Esophagus muscularis mucosa (tissue), 4 donors: ENCODE data around the gene CCDC92. TPM values are rescaled to one million over a fixed set of nuclear protein-coding genes. Genes with fewer than 3 reads are reported as not detected.
A peak's percentile ranks its signal among the peaks of the same experiment; 100 is the strongest.

Source experiments
- DNase-seq: peaks from one replicate; pipeline ENCODE4 v3.0.0-alpha.2; 2017; ENCODE audit errors: extremely low spot score
- H3K27ac ChIP-seq, 4 donors: fragments of 200-600 bp; sonication (generic); replicated peaks in 1 of 4; 1 replicate in 3 of 4; 2 replicates in 1 of 4; pipeline ENCODE4 v1.5.1; 2016 to 2019; ENCODE audit warnings: mild to moderate bottlenecking in 1 of 4
- H3K27me3 ChIP-seq, 4 donors: fragments of 200-600 bp; sonication (generic); one replicate each; pipeline versions ENCODE4 v1.5.1 to v1.6.0; 2016 to 2019
- H3K36me3 ChIP-seq, 4 donors: fragments of 200-600 bp; sonication (generic); one replicate each; pipeline ENCODE4 v1.5.1; 2016 to 2019
- H3K4me1 ChIP-seq, 4 donors: fragments of 200-600 bp; sonication (generic); one replicate each; pipeline ENCODE4 v1.5.1; 2016 to 2019
- H3K4me3 ChIP-seq, 4 donors: fragments of 200-600 bp; sonication (generic); 1 replicate in 2 of 4; 2 replicates in 2 of 4; pipeline ENCODE4 v1.5.1; 2016 to 2019; ENCODE audit warnings: mild to moderate bottlenecking in 4 of 4, moderate library complexity in 1 of 4
- H3K9me3 ChIP-seq, 4 donors: fragments of 200-600 bp; sonication (generic); 1 replicate in 3 of 4; 2 replicates in 1 of 4; pipeline ENCODE4 v1.5.1; 2016 to 2019
- EP300 ChIP-seq: sonication (generic); formaldehyde crosslinking; IDR thresholded peaks from one replicate; pipeline ENCODE4 v1.6.1; 2017; ENCODE audit warnings: antibody characterized with exemption
- POLR2A ChIP-seq: fragments of 450-650 bp; IDR thresholded peaks from one replicate; pipeline ENCODE4 v1.6.1; 2017; ENCODE audit warnings: antibody characterized with exemption, moderate library complexity, mild to moderate bottlenecking, low read depth
- POLR2AphosphoS5 ChIP-seq, 2 donors: sonication (generic); formaldehyde crosslinking; IDR thresholded peaks; one replicate each; pipeline ENCODE4 v1.6.1; 2017; ENCODE audit warnings: antibody characterized with exemption in 2 of 2
- WGBS: methylation state at CpG from one replicate; pipeline ENCODE4 v1.1.5; 2018; 5-methylcytosine and 5-hydroxymethylcytosine counted together
- intact Hi-C: fragments of 100-400 bp; cut with DNase I; formaldehyde crosslinking; loops from one replicate; pipeline ENCODE4 v1.15.1; 2023
- total RNA-seq, 4 donors: library from RNA; depleted of rRNA; stranded (reverse); fragments of >200 nt; gene quantifications; one replicate each; pipeline versions ENCODE4 v1.1.0 to v1.2.1, GENCODE V29; 2016
- TF ChIP-seq, protein P1 (sequence below), 3 experiments: fragments of 200-600 bp in 2 of 3; fragments of 450-650 bp in 1 of 3; sonication (generic) in 2 of 3; IDR thresholded peaks; one replicate each; pipeline ENCODE4 v1.5.1; 2017 to 2019; ENCODE audit warnings: antibody characterized with exemption in 3 of 3, mild to moderate bottlenecking in 2 of 3, moderate library complexity in 1 of 3

The CCDC92 gene
- total RNA-seq, 4 donors from 2014 or later, result 42.2 to 66.3 (median 54.1) TPM

DNA sequence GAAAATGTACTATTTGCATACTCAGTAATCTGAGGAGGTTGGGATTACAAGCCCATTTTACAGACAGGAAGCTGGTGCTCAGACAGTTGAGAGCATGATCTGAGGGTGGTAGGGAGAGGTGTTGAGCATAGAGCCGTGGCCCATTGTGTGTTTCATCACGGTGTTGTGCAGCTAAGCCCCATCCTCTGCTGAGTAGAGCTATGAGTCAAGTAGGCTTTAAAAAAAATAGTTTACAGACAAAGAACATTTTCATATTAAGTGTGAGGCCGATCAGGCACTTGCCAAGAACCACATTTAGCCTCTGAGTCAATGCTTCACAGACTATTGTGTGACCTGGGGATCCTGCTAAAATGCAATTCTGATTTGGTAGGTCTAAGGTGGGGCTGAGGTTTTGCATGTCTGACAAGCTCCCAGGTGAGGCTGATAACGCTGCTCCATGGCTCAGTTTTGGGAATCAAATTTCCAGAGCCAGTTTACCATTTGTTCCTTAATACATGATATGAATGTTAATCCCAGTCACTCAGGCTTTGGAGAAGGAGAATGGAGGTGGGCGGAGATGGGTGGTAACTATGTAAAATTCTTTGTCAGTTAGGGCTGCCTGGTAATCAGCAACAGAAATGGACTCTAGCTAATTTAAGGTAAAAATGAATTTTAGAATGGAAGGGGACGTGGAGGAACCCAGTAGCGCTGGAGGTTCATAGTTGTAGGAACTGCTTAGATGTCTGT lies 22.6 kb upstream of the CCDC92 start:
- Histone ChIP-seq H3K36me3 (peaks cover 0 to 41% (median 18%) of the 10 kb centered on the region in 4 donors), H3K9me3 (no peaks in the 10 kb centered on the region), H3K27me3 (no peaks in the 10 kb centered on the region), H3K27ac (no peak overlapping the region), H3K4me1 (peaks cover 11 to 61% (median 29%) of the 10 kb centered on the region in 4 donors), H3K4me3 (no peak overlapping the region)
- WGBS, result 84% methylated on average over 7 of the region's 7 CpGs
- TF ChIP-seq, protein P1, sequence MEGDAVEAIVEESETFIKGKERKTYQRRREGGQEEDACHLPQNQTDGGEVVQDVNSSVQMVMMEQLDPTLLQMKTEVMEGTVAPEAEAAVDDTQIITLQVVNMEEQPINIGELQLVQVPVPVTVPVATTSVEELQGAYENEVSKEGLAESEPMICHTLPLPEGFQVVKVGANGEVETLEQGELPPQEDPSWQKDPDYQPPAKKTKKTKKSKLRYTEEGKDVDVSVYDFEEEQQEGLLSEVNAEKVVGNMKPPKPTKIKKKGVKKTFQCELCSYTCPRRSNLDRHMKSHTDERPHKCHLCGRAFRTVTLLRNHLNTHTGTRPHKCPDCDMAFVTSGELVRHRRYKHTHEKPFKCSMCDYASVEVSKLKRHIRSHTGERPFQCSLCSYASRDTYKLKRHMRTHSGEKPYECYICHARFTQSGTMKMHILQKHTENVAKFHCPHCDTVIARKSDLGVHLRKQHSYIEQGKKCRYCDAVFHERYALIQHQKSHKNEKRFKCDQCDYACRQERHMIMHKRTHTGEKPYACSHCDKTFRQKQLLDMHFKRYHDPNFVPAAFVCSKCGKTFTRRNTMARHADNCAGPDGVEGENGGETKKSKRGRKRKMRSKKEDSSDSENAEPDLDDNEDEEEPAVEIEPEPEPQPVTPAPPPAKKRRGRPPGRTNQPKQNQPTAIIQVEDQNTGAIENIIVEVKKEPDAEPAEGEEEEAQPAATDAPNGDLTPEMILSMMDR (IDR thresholded peaks at IDR 0.05), result no peak
- TF ChIP-seq EP300 (no peak), POLR2AphosphoS5 (IDR thresholded peaks at IDR 0.05) (no peak), POLR2A (no peak)
- DNase-seq, result peak; percentile 14
- intact Hi-C loops, result no loop called here

DNA sequence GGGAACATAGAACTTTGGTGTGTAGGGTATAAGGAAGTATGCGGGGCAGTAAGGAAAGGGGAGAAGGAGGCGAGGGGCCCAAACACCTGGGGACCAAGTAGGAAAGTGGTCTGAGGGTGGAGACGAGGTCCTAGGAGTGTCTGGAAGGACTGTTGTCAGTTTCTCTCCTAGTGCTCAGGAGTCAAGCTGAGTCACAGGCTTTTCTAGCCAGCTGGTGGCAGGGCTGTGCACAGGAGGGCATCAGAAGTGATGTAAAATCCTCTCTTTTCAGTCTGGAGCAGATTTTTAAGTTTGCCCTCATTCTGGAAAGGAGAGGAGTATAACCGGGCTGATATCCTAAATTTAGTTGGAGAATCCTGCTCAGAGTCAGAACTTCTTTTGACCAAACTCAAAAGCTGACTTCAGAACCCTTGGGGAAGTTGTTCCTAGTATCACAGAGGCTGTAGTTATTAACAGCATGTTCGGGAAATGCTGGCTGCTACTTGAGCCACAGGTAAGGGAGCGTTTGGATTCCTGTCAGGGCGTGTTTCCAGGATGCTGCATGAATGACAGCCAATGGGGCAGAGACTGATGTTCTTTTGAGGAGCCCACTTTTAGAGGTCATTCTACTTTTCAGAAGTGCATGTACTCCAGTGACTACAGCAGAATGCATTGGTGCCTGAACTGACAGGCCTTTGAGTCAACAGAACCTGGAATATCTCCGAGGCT lies 19.6 kb upstream of the CCDC92 start:
- intact Hi-C loops, result no loop called here
- Histone ChIP-seq H3K9me3 (no peaks in the 10 kb centered on the region), H3K4me1 (peaks cover 7 to 66% (median 25%) of the 10 kb centered on the region in 4 donors), H3K36me3 (peaks cover 5 to 46% (median 22%) of the 10 kb centered on the region in 4 donors), H3K4me3 (no peak overlapping the region), H3K27me3 (no peaks in the 10 kb centered on the region), H3K27ac (no peak overlapping the region)
- TF ChIP-seq EP300, result no peak
- TF ChIP-seq POLR2AphosphoS5 (IDR thresholded peaks at IDR 0.05), result no peak
- TF ChIP-seq, protein P1 (IDR thresholded peaks at IDR 0.05), result no peak
- no peak for TF ChIP-seq POLR2A
- DNase-seq, result peak; percentile 74
- 92% methylated on average over 7 of the region's 8 CpGs for WGBS

DNA sequence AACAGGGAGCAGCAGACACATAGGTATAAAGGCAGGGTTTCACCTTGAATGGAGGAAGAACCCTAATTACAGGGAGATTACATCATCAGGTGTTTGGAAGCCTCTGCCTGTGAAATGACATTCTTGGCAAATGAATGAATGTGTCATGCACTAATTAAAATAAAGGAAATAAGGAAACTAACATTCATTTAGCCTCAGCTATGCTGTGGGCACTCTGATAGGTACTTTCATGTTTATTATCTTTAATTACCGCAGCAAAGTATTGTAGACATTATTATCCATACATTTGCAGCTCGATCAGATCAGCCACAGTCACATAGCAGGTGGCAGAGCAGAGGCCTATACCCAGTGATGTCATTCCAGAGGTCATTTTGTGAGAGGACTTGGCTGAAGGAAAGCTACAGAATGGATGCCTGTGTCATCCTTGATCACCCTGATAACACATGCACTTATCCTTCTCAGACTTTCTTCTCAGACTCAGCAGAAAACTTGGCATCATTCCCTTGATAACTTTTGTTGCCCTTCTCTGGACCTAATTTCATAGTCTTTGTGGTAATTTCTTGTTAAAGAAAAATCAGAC lies 18.8 kb upstream of the CCDC92 start:
- DNase-seq, result peak; percentile 55
- H3K4me3 ChIP-seq, result no peak overlapping the region
- H3K4me1 ChIP-seq, result peaks cover 9 to 68% (median 24%) of the 10 kb centered on the region in 4 donors
- no peak overlapping the region for H3K27ac ChIP-seq
- no peaks in the 10 kb centered on the region for H3K9me3 ChIP-seq
- intact Hi-C loops, result no loop called here
- H3K36me3 ChIP-seq, result peaks cover 5 to 46% (median 22%) of the 10 kb centered on the region in 4 donors
- H3K27me3 ChIP-seq, result no peaks in the 10 kb centered on the region
- TF ChIP-seq POLR2A (no peak), POLR2AphosphoS5 (IDR thresholded peaks at IDR 0.05) (no peak)
- 93% methylated on average over 2 of the region's 2 CpGs for WGBS

DNA sequence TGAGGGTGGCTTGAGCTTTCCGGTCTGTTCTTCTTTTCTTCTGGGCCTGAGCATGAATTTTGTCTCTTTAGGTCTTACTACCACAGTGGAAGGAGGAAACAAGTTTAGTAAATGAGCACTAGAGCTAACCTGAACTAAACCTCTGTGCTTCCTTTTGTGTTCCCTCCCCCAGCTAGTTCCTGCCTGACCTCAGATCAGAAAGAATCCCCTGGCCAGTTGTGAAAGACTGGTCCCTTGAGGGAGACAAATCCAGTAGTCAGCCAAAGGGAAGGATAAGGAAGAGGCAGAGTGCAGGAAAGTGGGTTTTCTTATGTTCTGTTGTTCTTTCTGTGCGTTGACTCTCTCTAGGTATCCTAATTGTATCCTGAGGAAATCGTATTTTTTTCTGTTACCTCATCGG lies 17.9 kb upstream of the CCDC92 start:
- no peak overlapping the region for H3K4me3 ChIP-seq
- H3K27me3 ChIP-seq, result no peaks in the 10 kb centered on the region
- no peaks in the 10 kb centered on the region for H3K9me3 ChIP-seq
- TF ChIP-seq POLR2A (no peak), EP300 (no peak)
- TF ChIP-seq, protein P1 (IDR thresholded peaks at IDR 0.05), result no peak
- peak; percentile 60 for DNase-seq
- H3K27ac ChIP-seq, result no peak overlapping the region
- H3K36me3 ChIP-seq, result peaks cover 5 to 46% (median 22%) of the 10 kb centered on the region in 4 donors
- peaks cover 13 to 66% (median 21%) of the 10 kb centered on the region in 4 donors for H3K4me1 ChIP-seq
- 79% methylated on average over 4 of the region's 4 CpGs for WGBS
- intact Hi-C loops, result no loop called here

DNA sequence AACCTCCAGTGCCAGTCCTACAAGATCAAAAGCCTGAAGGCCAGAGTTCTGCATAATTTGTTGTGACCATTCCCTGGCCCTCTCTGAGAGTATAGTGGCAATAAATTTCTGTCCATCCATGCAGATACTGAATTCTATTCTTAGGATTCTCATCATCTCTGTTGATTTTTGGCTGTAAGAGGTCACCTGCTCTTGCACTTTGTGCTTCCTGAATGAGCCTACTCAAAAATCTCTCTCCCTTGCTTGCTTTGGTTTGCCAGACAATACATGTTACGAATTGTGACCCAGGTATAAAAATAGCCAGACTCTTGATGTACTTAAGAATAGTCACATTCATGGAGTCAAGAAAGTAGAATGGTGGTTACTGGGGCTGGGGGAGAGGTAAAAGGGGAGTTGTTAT lies 17.1 kb upstream of the CCDC92 start:
- H3K27me3 ChIP-seq, result no peaks in the 10 kb centered on the region
- peaks cover 13 to 59% (median 18%) of the 10 kb centered on the region in 4 donors for H3K4me1 ChIP-seq
- H3K27ac ChIP-seq, result no peak overlapping the region
- no peaks in the 10 kb centered on the region for H3K9me3 ChIP-seq
- 92% methylated on average over 1 of the region's 1 CpG for WGBS
- no peak for TF ChIP-seq EP300
- no peak for TF ChIP-seq POLR2A
- DNase-seq, result peak; percentile 19
- intact Hi-C loops, result no loop called here
- peaks cover 5 to 46% (median 22%) of the 10 kb centered on the region in 4 donors for H3K36me3 ChIP-seq
- no peak overlapping the region for H3K4me3 ChIP-seq
